ENCODE data around the gene NUP62CL.
A peak's percentile ranks its signal among the peaks of the same experiment; 100 is the strongest.

Gene NUP62CL

DNA sequence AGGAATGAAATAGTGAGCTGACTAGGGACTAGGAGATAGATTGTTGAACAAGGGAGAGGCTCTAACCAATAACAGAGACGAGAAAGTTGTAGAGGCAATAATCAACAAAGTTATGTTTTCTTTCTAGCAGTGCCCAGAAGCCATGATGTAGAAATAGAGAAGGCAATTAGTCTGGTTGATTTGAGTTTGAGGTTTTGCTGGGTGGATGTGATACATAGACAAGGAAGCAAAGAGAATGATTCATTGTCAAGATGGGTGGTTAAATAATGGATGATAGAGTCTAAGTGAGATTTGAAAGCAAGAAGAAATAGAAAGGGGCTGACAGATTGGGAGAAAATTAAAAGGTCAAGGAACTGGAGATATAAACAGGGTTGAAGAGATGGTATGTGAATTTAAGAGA is 98.8 kb downstream of the NUP62CL start:
- H3K9me3 ChIP-seq (ENCODE audit: control insufficient read depth, insufficient read depth, low read depth, low read length): no peaks in the 10 kb centered on the region
- H3K4me3 ChIP-seq (ENCODE audit: low read depth, low read length): no peak overlapping the region
- no peaks in the 10 kb centered on the region for H3K4me1 ChIP-seq (ENCODE audit: control insufficient read depth, insufficient read depth, low read length)
- ChIA-PET POLR2A (no interaction called here), CTCF (interaction anchor here (0.5 kb wide), 1 partner anchor 1987 kb away, joined by 3 read pairs; no protein-coding TSS in a partner anchor)
- peaks cover 29 to 48% of the 10 kb centered on the region in 2 experiments for H3K36me3 ChIP-seq (ENCODE audit: control insufficient read depth in 2 of 2, insufficient read depth in 1 of 2, low read length in 2 of 2)
- H3K27ac ChIP-seq (ENCODE audit: extremely low read depth, low read depth, low read length): no peak overlapping the region
- peak; percentile 6; the same call in 1 of the 2 replicates for TF ChIP-seq PRDM1 (tag by site-specific recombination; IDR thresholded peaks at IDR 0.05)
- TF ChIP-seq ZNF561 (tag by site-specific recombination; IDR thresholded peaks at IDR 0.05; ENCODE audit: borderline replicate concordance): no peak

DNA sequence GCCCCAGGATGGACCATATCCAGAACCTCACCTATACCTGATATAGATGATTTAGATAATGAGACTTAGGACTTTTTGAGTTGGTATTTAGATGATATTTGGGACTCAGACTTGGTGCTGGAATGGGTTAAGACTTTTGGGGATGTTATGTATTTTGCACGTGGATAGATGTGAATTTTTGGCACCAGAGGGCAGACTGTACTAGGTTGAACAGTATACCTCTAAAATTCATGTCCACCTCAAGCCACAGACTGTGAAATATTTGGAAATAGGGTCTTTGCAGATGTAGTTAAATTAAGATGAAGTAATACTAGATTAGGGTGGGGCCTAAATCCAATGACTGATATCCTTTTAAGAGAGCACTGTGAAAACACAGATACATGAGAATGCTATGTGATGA is 103.3 kb downstream of the NUP62CL start:
- H3K4me1 ChIP-seq (ENCODE audit: control insufficient read depth, insufficient read depth, low read length): no peaks in the 10 kb centered on the region
- H3K4me3 ChIP-seq (ENCODE audit: low read depth, low read length): no peak overlapping the region
- CTCF ChIA-PET: interaction anchor here (0.6 kb wide), 1 partner anchor 1087 kb away, joined by 3 read pairs; no protein-coding TSS in a partner anchor
- peaks cover 18 to 54% of the 10 kb centered on the region in 2 experiments for H3K36me3 ChIP-seq (ENCODE audit: control insufficient read depth in 2 of 2, insufficient read depth in 1 of 2, low read length in 2 of 2)
- H3K27ac ChIP-seq (ENCODE audit: extremely low read depth, low read depth, low read length): no peak overlapping the region
- H3K9me3 ChIP-seq (ENCODE audit: control insufficient read depth, insufficient read depth, low read depth, low read length): no peaks in the 10 kb centered on the region
- TF ChIP-seq ZNF626 (tag by site-specific recombination; IDR thresholded peaks at IDR 0.05) (no peak), SP3 (tag by site-specific recombination; IDR thresholded peaks at IDR 0.05) (no peak), ZNF2 (tag by site-specific recombination; IDR thresholded peaks at IDR 0.05) (no peak), ZNF830 (tag by site-specific recombination; IDR thresholded peaks at IDR 0.05; ENCODE audit: low read depth) (no peak), ZNF211 (tag by site-specific recombination; IDR thresholded peaks at IDR 0.05; ENCODE audit: low read depth) (no peak), ZBTB1 (tag by site-specific recombination; IDR thresholded peaks at IDR 0.05) (no peak), SCRT1 (tag by site-specific recombination; IDR thresholded peaks at IDR 0.05; ENCODE audit: borderline replicate concordance) (no peak), ZNF248 (tag by site-specific recombination; IDR thresholded peaks at IDR 0.05) (no peak), ZNF202 (tag by site-specific recombination; IDR thresholded peaks at IDR 0.05; ENCODE audit: borderline replicate concordance) (no peak), ZNF792 (tag by site-specific recombination; IDR thresholded peaks at IDR 0.05) (no peak), EGR2 (tag by site-specific recombination; IDR thresholded peaks at IDR 0.05; ENCODE audit: low read depth) (no peak), ZNF623 (tag by site-specific recombination; IDR thresholded peaks at IDR 0.05) (no peak), HOXA7 (CRISPR knock-in tag; IDR thresholded peaks at IDR 0.05; ENCODE audit: borderline replicate concordance) (no peak), ZNF791 (tag by site-specific recombination; IDR thresholded peaks at IDR 0.05) (no peak)
- TF ChIP-seq, protein P1, sequence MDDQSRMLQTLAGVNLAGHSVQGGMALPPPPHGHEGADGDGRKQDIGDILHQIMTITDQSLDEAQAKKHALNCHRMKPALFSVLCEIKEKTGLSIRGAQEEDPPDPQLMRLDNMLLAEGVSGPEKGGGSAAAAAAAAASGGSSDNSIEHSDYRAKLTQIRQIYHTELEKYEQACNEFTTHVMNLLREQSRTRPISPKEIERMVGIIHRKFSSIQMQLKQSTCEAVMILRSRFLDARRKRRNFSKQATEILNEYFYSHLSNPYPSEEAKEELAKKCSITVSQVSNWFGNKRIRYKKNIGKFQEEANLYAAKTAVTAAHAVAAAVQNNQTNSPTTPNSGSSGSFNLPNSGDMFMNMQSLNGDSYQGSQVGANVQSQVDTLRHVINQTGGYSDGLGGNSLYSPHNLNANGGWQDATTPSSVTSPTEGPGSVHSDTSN (CRISPR knock-in tag; IDR thresholded peaks at IDR 0.05): no peak
- TF ChIP-seq, protein P2, sequence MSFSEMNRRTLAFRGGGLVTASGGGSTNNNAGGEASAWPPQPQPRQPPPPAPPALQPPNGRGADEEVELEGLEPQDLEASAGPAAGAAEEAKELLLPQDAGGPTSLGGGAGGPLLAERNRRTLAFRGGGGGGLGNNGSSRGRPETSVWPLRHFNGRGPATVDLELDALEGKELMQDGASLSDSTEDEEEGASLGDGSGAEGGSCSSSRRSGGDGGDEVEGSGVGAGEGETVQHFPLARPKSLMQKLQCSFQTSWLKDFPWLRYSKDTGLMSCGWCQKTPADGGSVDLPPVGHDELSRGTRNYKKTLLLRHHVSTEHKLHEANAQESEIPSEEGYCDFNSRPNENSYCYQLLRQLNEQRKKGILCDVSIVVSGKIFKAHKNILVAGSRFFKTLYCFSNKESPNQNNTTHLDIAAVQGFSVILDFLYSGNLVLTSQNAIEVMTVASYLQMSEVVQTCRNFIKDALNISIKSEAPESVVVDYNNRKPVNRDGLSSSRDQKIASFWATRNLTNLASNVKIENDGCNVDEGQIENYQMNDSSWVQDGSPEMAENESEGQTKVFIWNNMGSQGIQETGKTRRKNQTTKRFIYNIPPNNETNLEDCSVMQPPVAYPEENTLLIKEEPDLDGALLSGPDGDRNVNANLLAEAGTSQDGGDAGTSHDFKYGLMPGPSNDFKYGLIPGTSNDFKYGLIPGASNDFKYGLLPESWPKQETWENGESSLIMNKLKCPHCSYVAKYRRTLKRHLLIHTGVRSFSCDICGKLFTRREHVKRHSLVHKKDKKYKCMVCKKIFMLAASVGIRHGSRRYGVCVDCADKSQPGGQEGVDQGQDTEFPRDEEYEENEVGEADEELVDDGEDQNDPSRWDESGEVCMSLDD (tag by site-specific recombination; IDR thresholded peaks at IDR 0.05): no peak
- TF ChIP-seq, protein P3, sequence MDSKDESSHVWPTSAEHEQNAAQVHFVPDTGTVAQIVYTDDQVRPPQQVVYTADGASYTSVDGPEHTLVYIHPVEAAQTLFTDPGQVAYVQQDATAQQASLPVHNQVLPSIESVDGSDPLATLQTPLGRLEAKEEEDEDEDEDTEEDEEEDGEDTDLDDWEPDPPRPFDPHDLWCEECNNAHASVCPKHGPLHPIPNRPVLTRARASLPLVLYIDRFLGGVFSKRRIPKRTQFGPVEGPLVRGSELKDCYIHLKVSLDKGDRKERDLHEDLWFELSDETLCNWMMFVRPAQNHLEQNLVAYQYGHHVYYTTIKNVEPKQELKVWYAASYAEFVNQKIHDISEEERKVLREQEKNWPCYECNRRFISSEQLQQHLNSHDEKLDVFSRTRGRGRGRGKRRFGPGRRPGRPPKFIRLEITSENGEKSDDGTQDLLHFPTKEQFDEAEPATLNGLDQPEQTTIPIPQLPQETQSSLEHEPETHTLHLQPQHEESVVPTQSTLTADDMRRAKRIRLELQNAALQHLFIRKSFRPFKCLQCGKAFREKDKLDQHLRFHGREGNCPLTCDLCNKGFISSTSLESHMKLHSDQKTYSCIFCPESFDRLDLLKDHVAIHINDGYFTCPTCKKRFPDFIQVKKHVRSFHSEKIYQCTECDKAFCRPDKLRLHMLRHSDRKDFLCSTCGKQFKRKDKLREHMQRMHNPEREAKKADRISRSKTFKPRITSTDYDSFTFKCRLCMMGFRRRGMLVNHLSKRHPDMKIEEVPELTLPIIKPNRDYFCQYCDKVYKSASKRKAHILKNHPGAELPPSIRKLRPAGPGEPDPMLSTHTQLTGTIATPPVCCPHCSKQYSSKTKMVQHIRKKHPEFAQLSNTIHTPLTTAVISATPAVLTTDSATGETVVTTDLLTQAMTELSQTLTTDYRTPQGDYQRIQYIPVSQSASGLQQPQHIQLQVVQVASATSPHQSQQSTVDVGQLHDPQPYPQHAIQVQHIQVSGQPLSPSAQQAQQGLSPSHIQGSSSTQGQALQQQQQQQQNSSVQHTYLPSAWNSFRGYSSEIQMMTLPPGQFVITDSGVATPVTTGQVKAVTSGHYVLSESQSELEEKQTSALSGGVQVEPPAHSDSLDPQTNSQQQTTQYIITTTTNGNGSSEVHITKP (tag by site-specific recombination; IDR thresholded peaks at IDR 0.05): no peak
- TF ChIP-seq, protein P4, sequence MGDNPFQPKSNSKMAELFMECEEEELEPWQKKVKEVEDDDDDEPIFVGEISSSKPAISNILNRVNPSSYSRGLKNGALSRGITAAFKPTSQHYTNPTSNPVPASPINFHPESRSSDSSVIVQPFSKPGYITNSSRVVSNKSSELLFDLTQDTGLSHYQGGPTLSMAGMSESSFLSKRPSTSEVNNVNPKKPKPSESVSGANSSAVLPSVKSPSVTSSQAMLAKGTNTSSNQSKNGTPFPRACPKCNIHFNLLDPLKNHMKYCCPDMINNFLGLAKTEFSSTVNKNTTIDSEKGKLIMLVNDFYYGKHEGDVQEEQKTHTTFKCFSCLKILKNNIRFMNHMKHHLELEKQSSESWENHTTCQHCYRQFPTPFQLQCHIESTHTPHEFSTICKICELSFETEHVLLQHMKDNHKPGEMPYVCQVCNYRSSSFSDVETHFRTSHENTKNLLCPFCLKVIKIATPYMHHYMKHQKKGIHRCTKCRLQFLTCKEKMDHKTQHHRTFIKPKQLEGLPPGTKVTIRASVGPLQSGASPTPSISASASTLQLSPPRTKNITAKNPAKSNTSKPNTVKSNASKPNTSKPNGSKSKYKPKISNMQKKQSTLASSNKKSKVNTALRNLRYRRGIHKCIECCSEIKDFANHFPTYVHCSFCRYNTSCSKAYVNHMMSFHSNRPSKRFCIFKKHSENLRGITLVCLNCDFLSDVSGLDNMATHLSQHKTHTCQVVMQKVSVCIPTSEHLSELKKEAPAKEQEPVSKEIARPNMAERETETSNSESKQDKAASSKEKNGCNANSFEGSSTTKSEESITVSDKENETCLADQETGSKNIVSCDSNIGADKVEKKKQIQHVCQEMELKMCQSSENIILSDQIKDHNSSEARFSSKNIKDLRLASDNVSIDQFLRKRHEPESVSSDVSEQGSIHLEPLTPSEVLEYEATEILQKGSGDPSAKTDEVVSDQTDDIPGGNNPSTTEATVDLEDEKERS (tag by site-specific recombination; IDR thresholded peaks at IDR 0.05): no peak
- POLR2A ChIA-PET: no interaction called here

Measured in HEK293 (cell line).